ENCODE measurements around the gene TSPAN18.

TSPAN18 gene

GRCh38 chr11:44738791-44739190 lies 12.0 kb downstream of the TSPAN18 start:
- no peak for DNase-seq

- no peak for DNase-seq
These were observed 14.2 kb downstream of the TSPAN18 start for GRCh38 chr11:44740967-44741366.

- DNase-seq = no peak
These were observed 15.2 kb downstream of the TSPAN18 start for GRCh38 chr11:44741976-44742375.

GRCh38 chr11:44742508-44743246 lies 15.9 kb downstream of the TSPAN18 start:
- DNase-seq = no peak

GRCh38 chr11:44743326-44743725 lies 16.6 kb downstream of the TSPAN18 start:
- no peak for DNase-seq

- no peak for DNase-seq
These were observed 17.3 kb downstream of the TSPAN18 start for GRCh38 chr11:44743959-44744557.

- DNase-seq = no peak
These were observed 20.1 kb downstream of the TSPAN18 start for GRCh38 chr11:44746894-44747293.

GRCh38 chr11:44747316-44747715 lies 20.6 kb downstream of the TSPAN18 start:
- peak; percentile 93 for DNase-seq

- DNase-seq = no peak
These were observed 21.1 kb downstream of the TSPAN18 start for GRCh38 chr11:44747836-44748235.

- DNase-seq = no peak
These were observed 21.8 kb downstream of the TSPAN18 start for GRCh38 chr11:44748606-44749005.

- DNase-seq = no peak
These were observed 22.4 kb downstream of the TSPAN18 start for GRCh38 chr11:44749189-44749588.

GRCh38 chr11:44750551-44751465 lies 24.0 kb downstream of the TSPAN18 start:
- DNase-seq = no peak

GRCh38 chr11:44752300-44752699 lies 25.5 kb downstream of the TSPAN18 start:
- peak; percentile 59 for DNase-seq

GRCh38 chr11:44752713-44753112 lies 26.0 kb downstream of the TSPAN18 start:
- DNase-seq = peak; percentile 88

GRCh38 chr11:44753961-44754645 lies 27.3 kb downstream of the TSPAN18 start:
- no peak for DNase-seq

- DNase-seq = no peak
These were observed 28.3 kb downstream of the TSPAN18 start for GRCh38 chr11:44754876-44755555.

GRCh38 chr11:44755556-44756523 lies 29.1 kb downstream of the TSPAN18 start:
- peak; percentile 79 for DNase-seq

- no peak for DNase-seq
These were observed 32.2 kb downstream of the TSPAN18 start for GRCh38 chr11:44758983-44759382.

GRCh38 chr11:44759743-44760476 lies 33.1 kb downstream of the TSPAN18 start:
- DNase-seq = no peak

GRCh38 chr11:44760477-44760872 lies 33.7 kb downstream of the TSPAN18 start:
- DNase-seq = no peak

Measured in fibroblast of skin of back (primary cell).